Activated CD4-positive, alpha-beta memory T cell treated with anti-CD3 and anti-CD28 coated beads, Interleukin-2, amount 10 ng/mL, durations not matched to agents 7 days and 5 days (primary cell): Measurements from ENCODE around the gene LCN10. TPM values are rescaled to one million over a fixed set of nuclear protein-coding genes. Genes with fewer than 3 reads are reported as not detected.
"Not testable (repeated sequence)": the region's sequence is repeated elsewhere in the genome, so short reads cannot be mapped to it uniquely, and the experiment has no call there.

Experiments
- CTCF ChIA-PET: fragments of 350-600 bp; sonication (Branson Sonifier 250); formaldehyde crosslinking; loops from one replicate; lab custom pipeline; 2021; ENCODE audit warnings: antibody characterized with exemption, inconsistent platforms; lab: Charles Lee
- POLR2A ChIA-PET: fragments of 350-600 bp; sonication (Branson Sonifier 250); formaldehyde crosslinking; loops from one replicate; lab custom pipeline; 2021; ENCODE audit warnings: antibody characterized with exemption; lab: Charles Lee
- DNase-seq: peaks from one replicate; pipeline ENCODE4 v3.0.0-alpha.2; 2020
- H3K27ac Mint-ChIP-seq: one replicate; pipeline ENCODE4 v1.8.0; 2021; ENCODE audit warnings: mild to moderate bottlenecking, mixed read lengths
- H3K27me3 Mint-ChIP-seq: one replicate; pipeline ENCODE4 v1.8.0; 2021; ENCODE audit warnings: mixed read lengths
- H3K36me3 Mint-ChIP-seq: one replicate; pipeline ENCODE4 v1.8.0; 2021; ENCODE audit warnings: low read depth, mixed read lengths
- H3K4me1 Mint-ChIP-seq: one replicate; pipeline ENCODE4 v1.8.0; 2021; ENCODE audit warnings: mixed read lengths
- H3K4me3 Mint-ChIP-seq: one replicate; pipeline ENCODE4 v1.8.0; 2021; ENCODE audit warnings: mild to moderate bottlenecking, mixed read lengths
- H3K9me3 Mint-ChIP-seq: one replicate; pipeline ENCODE4 v1.8.0; 2021; ENCODE audit warnings: mixed read lengths
- total RNA-seq, 2 experiments: library from RNA; stranded (reverse); gene quantifications; one replicate each; pipeline ENCODE4 v1.2.3, GENCODE V29; 2021

LCN10 gene
- total RNA-seq, 2 experiments from 2014 or later = not detected

- Mint-ChIP-seq H3K27me3 (peaks cover 2% of the 10 kb centered on the region), H3K9me3 (peaks cover 11% of the 10 kb centered on the region), H3K4me1 (peaks cover 2% of the 10 kb centered on the region), H3K4me3 (no peak overlapping the region), H3K36me3 (peaks cover 3% of the 10 kb centered on the region), H3K27ac (no peak overlapping the region)
- no peak for DNase-seq
- CTCF ChIA-PET = interaction anchor here (0.7 to 1.9 kb wide), 4 partner anchors 10 to 332 kb away, joined by 3 to 8 read pairs (median 5); no protein-coding TSS in a partner anchor
- POLR2A ChIA-PET = interaction anchor here (1.5 kb wide), 1 partner anchor 30 kb away, joined by 4 read pairs; no protein-coding TSS in a partner anchor
Measured at GRCh38 chr9:136759001-136759400, 16.3 kb upstream of the LCN10 start.

GRCh38 chr9:136757751-136758140 is 15.0 kb upstream of the LCN10 start:
- POLR2A ChIA-PET = interaction anchor here (0.9 to 1.6 kb wide), 3 partner anchors 9 to 31 kb away, joined by 3 to 4 read pairs (median 3); partner anchors contain the start of gene LCN6
- no peak for DNase-seq
- Mint-ChIP-seq H3K27ac (no peak overlapping the region), H3K36me3 (peaks cover 3% of the 10 kb centered on the region), H3K4me1 (peaks cover 2% of the 10 kb centered on the region), H3K4me3 (no peak overlapping the region), H3K9me3 (peaks cover 13% of the 10 kb centered on the region), H3K27me3 (peaks cover 2% of the 10 kb centered on the region)
- CTCF ChIA-PET = interaction anchor here (0.6 to 1.9 kb wide), 5 partner anchors 8 to 77 kb away, joined by 3 to 8 read pairs (median 4); no protein-coding TSS in a partner anchor

DNA sequence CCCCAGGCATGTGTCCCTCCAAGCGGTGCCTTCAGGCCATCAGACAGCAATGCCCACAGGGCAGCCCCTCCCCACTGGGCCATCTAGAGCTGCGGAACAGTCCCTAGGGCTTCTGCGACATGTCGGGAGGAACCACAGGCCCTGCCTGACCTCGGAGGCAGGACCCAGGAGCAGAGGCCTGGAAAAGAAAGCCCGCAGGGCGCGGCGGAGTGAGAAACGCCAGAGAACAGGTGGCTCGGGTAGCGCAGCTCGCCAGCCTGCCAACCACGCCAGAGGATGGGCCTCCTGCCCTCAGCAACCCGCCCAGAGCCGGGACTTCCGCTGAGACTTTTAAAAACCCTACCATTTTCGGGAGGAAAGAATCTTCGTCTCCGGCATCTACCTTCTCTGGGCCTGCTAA is 14.6 kb upstream of the LCN10 start:
- Mint-ChIP-seq H3K27me3 (peaks cover 5% of the 10 kb centered on the region), H3K36me3 (peaks cover 7% of the 10 kb centered on the region), H3K4me3 (no peak overlapping the region), H3K27ac (no peak overlapping the region), H3K9me3 (peaks cover 17% of the 10 kb centered on the region), H3K4me1 (peaks cover 2% of the 10 kb centered on the region)
- ChIA-PET POLR2A (interaction anchor here (0.9 to 1.6 kb wide), 3 partner anchors 9 to 30 kb away, joined by 3 to 4 read pairs (median 3); partner anchors contain the start of gene LCN6), CTCF (interaction anchor here (0.6 to 1.4 kb wide), 3 partner anchors 8 to 60 kb away, joined by 3 to 4 read pairs (median 3); no protein-coding TSS in a partner anchor)
- DNase-seq = no peak

GRCh38 chr9:136756836-136757235 is 14.1 kb upstream of the LCN10 start:
- Mint-ChIP-seq H3K27me3 (peaks cover 10% of the 10 kb centered on the region), H3K36me3 (peaks cover 11% of the 10 kb centered on the region), H3K9me3 (peaks cover 22% of the 10 kb centered on the region), H3K27ac (no peak overlapping the region), H3K4me3 (no peak overlapping the region), H3K4me1 (peaks cover 2% of the 10 kb centered on the region)
- DNase-seq = no peak
- ChIA-PET CTCF (interaction anchor here (0.6 kb wide), 1 partner anchor 61 kb away, joined by 3 read pairs; no protein-coding TSS in a partner anchor), POLR2A (interaction anchor here (1.6 kb wide), 1 partner anchor 9 kb away, joined by 3 read pairs; the partner anchor contains the start of gene LCN6)

DNA sequence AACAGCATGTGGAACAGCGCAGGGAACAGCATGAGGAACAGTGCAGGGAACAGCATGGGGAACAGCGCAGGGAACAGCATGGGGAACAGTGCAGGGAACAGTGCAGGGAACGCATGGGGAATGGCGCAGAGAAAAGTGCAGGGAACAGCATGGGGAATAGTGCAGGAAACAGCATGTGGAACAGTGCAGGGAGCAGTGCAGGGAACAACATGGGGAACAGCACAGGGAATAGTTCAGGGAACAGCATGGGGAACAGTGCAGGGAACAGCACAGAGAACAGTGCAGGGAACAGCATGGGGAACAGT is 13.3 kb upstream of the LCN10 start:
- Mint-ChIP-seq H3K4me1 (peaks cover 3% of the 10 kb centered on the region), H3K36me3 (peaks cover 15% of the 10 kb centered on the region), H3K4me3 (no peak overlapping the region), H3K27ac (no peak overlapping the region), H3K9me3 (peaks cover 27% of the 10 kb centered on the region), H3K27me3 (peaks cover 15% of the 10 kb centered on the region)
- POLR2A ChIA-PET = no interaction called here
- CTCF ChIA-PET = no interaction called here
- no peak for DNase-seq

DNA sequence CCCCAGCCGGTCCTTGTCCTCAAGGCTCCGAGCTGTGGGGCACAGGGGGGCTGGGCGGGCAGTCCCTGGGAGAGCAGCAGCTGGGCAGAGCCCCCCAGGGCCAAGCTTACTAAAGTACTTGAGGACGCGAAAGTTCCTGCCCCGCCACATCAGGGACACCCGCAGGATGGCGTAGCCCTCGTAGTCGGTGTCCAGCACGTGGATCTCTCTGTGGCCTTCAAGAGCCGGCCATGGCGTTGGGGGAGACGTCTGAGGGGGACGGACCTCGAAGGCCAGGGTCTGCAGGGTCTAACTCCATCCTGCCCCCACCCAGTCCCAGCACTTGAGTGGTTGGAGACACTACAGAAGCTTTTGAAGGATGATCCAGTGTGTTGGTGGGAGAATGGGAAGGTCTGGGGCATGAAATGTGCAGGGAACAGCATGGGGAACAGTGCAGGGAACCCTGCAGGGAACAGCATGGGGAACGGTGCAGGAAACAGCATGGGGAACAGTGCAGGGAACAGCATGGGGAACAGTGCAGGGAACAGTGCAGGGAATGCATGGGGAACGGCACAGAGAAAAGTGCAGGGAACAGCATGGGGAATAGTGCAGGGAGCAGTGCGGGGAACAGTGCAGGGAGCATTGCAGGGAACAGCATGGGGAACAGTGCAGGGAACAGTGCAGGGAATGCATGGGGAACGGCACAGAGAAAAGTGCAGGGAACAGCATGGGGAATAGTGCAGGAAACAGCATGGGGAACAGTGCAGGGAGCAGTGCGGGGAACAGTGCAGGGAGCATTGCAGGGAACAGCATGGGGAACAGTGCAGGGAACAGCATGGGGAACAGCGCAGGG is 12.8 kb upstream of the LCN10 start:
- H3K27ac Mint-ChIP-seq, DNase-seq, H3K4me1 Mint-ChIP-seq, H3K4me3 Mint-ChIP-seq, CTCF ChIA-PET: not testable (repeated sequence)
- POLR2A ChIA-PET = interaction anchor here (0.7 kb wide), 1 partner anchor 27 kb away, joined by 3 read pairs; no protein-coding TSS in a partner anchor
- peaks cover 15% of the 10 kb centered on the region for H3K36me3 Mint-ChIP-seq
- peaks cover 15% of the 10 kb centered on the region for H3K27me3 Mint-ChIP-seq
- peaks cover 27% of the 10 kb centered on the region for H3K9me3 Mint-ChIP-seq

GRCh38 chr9:136754626-136755301 is 12.0 kb upstream of the LCN10 start:
- Mint-ChIP-seq H3K27me3 (peaks cover 15% of the 10 kb centered on the region), H3K9me3 (peaks cover 27% of the 10 kb centered on the region), H3K27ac (no peak overlapping the region), H3K4me1 (peaks cover 8% of the 10 kb centered on the region), H3K36me3 (peaks cover 15% of the 10 kb centered on the region), H3K4me3 (no peak overlapping the region)
- DNase-seq = no peak
- CTCF ChIA-PET = no interaction called here
- POLR2A ChIA-PET = interaction anchor here (0.7 kb wide), 1 partner anchor 27 kb away, joined by 3 read pairs; no protein-coding TSS in a partner anchor

- Mint-ChIP-seq H3K27me3 (peaks cover 15% of the 10 kb centered on the region), H3K36me3 (peaks cover 15% of the 10 kb centered on the region), H3K9me3 (peaks cover 27% of the 10 kb centered on the region), H3K4me3 (no peak overlapping the region), H3K27ac (no peak overlapping the region), H3K4me1 (peaks cover 12% of the 10 kb centered on the region)
- POLR2A ChIA-PET = no interaction called here
- CTCF ChIA-PET = interaction anchor here (0.5 kb wide), 1 partner anchor 17 kb away, joined by 3 read pairs; no protein-coding TSS in a partner anchor
- DNase-seq = no peak
Measured at GRCh38 chr9:136754059-136754572, 11.4 kb upstream of the LCN10 start.

- ChIA-PET CTCF (interaction anchor here (0.5 kb wide), 1 partner anchor 17 kb away, joined by 3 read pairs; no protein-coding TSS in a partner anchor), POLR2A (no interaction called here)
- H3K9me3 Mint-ChIP-seq = peaks cover 27% of the 10 kb centered on the region
- peaks cover 15% of the 10 kb centered on the region for H3K36me3 Mint-ChIP-seq
- no peak overlapping the region for H3K27ac Mint-ChIP-seq
- H3K4me3 Mint-ChIP-seq = no peak overlapping the region
- peaks cover 12% of the 10 kb centered on the region for H3K4me1 Mint-ChIP-seq
- H3K27me3 Mint-ChIP-seq = peaks cover 15% of the 10 kb centered on the region
- DNase-seq = no peak
Measured at GRCh38 chr9:136753371-136754058, 10.8 kb upstream of the LCN10 start.

DNA sequence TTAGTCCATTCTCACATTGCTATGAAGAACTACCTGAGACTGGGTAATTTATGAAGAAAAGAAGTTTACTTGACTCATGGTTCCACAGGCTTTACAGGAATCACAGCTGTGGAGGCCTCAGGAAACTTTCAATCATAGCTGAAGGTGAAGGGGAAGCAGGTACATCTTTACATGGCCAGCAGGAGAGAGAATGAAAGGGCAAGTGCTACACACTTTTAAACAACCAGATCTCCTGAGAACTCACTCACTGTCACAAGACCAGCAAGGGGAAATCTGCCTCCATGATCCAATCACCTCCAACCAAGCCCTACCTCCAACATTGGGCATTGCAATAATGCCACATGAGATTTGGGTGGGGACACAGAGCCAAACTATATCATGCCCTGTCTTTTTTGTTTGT is 9.1 kb upstream of the LCN10 start:
- Mint-ChIP-seq H3K27ac (no peak overlapping the region), H3K9me3 (peaks cover 27% of the 10 kb centered on the region), H3K4me3 (no peak overlapping the region), H3K36me3 (peaks cover 15% of the 10 kb centered on the region), H3K4me1 (peaks cover 12% of the 10 kb centered on the region), H3K27me3 (peaks cover 15% of the 10 kb centered on the region)
- ChIA-PET POLR2A (interaction anchor here (0.9 to 2.6 kb wide), 3 partner anchors 11 to 24 kb away, joined by 3 to 12 read pairs (median 4); no protein-coding TSS in a partner anchor), CTCF (interaction anchor here (2.2 kb wide), 1 partner anchor 9 kb away, joined by 7 read pairs; no protein-coding TSS in a partner anchor)
- no peak for DNase-seq

GRCh38 chr9:136751244-136751643 is 8.5 kb upstream of the LCN10 start:
- Mint-ChIP-seq H3K4me3 (no peak overlapping the region), H3K9me3 (peaks cover 26% of the 10 kb centered on the region), H3K27ac (no peak overlapping the region), H3K27me3 (peaks cover 16% of the 10 kb centered on the region), H3K4me1 (peaks cover 12% of the 10 kb centered on the region), H3K36me3 (peaks cover 15% of the 10 kb centered on the region)
- DNase-seq = no peak
- CTCF ChIA-PET = interaction anchor here (1.2 to 2.2 kb wide), 3 partner anchors 9 to 295 kb away, joined by 3 to 7 read pairs (median 6); no protein-coding TSS in a partner anchor
- POLR2A ChIA-PET = interaction anchor here (0.9 to 2.6 kb wide), 3 partner anchors 11 to 24 kb away, joined by 3 to 12 read pairs (median 4); no protein-coding TSS in a partner anchor

- POLR2A ChIA-PET = interaction anchor here (1.0 to 2.6 kb wide), 2 partner anchors 9 to 23 kb away, joined by 5 to 12 read pairs; no protein-coding TSS in a partner anchor
- CTCF ChIA-PET = interaction anchor here (0.8 to 2.2 kb wide), 7 partner anchors 9 to 296 kb away, joined by 3 to 7 read pairs (median 4); no protein-coding TSS in a partner anchor
- peaks cover 13% of the 10 kb centered on the region for H3K36me3 Mint-ChIP-seq
Measured at GRCh38 chr9:136750526-136750925, 7.8 kb upstream of the LCN10 start.

More at GRCh38 chr9:136750526-136750925, 7.8 kb upstream of the LCN10 start:
- Mint-ChIP-seq H3K4me3 (no peak overlapping the region), H3K27ac (no peak overlapping the region), H3K27me3 (peaks cover 15% of the 10 kb centered on the region), H3K4me1 (peaks cover 12% of the 10 kb centered on the region), H3K9me3 (peaks cover 19% of the 10 kb centered on the region)
- DNase-seq = no peak
